HG02642 (cell line): ENCODE data around the gene ZNF70.
A peak's percentile ranks its signal among the peaks of the same experiment; 100 is the strongest.
"Not testable (repeated sequence)": the region's sequence is repeated elsewhere in the genome, so short reads cannot be mapped to it uniquely, and the experiment has no call there.

Experiments used
- ATAC-seq: cut with Tn5 transposase; IDR thresholded peaks from one replicate; pipeline ENCODE4 v1.9.1; 2021; ENCODE audit warnings: mild to moderate bottlenecking; ENCODE audit not compliant: unreplicated experiment, poor library complexity

ZNF70 gene

DNA sequence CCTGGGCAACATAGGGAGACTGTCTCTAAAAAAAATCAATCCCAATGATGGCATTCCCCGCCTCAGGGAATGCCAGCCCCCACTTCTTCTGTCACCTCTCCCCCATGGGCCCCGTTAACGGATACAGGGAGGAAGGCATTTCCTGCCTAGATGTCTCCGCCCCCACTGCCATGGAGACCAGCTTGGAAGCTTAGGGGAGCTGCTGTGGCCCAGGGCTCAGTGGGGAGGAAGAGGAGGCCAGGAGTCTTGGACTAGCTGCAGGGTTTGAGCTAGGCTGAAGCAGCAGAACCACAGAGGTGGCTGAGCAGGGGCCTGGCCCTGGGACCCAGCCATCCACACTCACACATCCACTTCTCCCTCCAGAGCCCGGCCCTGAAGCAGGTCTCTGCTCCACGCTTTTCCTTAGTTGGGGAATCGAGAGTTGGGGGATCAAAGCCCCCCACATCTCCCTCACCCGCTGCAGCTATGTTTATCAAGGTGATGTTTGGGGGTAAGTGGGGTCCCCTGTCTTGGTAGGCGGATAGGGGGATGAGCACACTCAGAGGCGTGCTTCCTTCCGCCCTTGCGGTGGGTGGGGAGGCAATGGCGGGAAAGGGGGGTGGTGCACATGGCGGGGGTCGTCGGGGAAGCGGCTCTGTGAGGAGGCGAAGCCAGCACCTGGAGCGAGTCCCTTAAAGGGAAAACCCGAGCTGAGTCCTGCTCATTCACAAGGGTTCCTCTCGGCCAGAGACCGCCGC lies 12.1 kb upstream of the ZNF70 start, which contains the start of gene C22orf15:
TSS of gene C22orf15 (plus strand) at position 149 of the 737 bp plus-strand sequence. CDS start at position 466, 317 bp downstream.
- ATAC-seq, result no peak

DNA sequence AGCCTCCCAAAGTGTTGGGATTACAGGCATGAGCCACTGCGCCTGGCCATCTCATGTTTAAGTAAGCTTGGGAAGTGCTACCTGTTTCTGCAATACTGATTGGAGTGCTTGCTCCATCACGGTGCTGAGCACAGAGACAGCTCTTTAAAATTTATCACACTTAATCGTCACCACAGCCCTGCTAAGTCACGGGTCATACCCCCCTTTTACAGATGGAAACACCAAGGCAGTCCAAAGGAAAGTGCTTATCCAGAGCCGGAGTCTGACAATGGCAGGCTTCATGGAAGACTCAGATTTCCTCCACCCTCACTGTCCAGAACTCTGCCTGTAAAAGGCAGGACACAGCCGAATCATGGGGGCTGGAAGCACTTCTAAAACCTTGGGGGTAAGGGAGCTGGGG lies 9.1 kb upstream of the ZNF70 start:
- no peak for ATAC-seq

GRCh38 chr22:23759566-23759965 lies 8.7 kb upstream of the ZNF70 start:
- no peak for ATAC-seq

- no peak for ATAC-seq
Measured at GRCh38 chr22:23756891-23757290, 6.0 kb upstream of the ZNF70 start.

- ATAC-seq, result no peak
Measured at GRCh38 chr22:23755711-23756110, 4.8 kb upstream of the ZNF70 start.

DNA sequence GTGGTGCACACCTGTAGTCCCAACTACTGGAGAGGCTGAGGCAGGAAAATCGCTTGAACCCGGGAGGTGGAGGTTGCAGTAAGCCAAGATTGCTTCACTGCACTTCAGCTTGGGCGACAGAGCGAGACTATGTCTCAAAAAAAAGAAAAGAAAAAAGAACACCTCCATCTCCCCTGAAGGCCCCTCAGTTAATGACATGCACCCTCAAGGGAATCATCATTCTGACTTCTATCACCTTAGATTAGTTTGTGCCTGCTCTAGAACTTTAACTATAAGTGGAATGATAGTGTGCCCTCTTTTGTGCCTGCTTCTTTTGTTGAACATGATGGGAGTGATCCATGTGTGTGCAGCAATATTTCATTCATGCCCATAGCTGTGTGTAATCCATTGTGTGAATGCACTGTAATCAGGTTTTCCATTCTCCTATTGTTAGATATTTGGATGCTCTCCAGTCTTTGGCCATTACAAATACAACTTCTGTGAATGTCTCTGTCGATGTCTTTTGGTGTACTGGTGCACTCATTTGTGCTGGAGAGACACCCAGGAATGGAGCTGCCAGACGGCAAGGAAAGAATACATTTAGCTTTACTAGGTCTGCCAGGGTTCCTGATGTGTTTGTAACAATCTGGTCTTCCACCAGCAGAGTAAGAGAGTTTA lies 4.2 kb upstream of the ZNF70 start:
- no peak for ATAC-seq

GRCh38 chr22:23754220-23754919 lies 3.5 kb upstream of the ZNF70 start, which contains the start of gene VPREB3:
VPREB3 (minus strand) TSS chr22:23754425; CDS start chr22:23754363, 62 bp downstream.
- ATAC-seq, result no peak

- ATAC-seq, result no peak
Measured at GRCh38 chr22:23753385-23753784, 2.5 kb upstream of the ZNF70 start.

GRCh38 chr22:23752750-23753149 lies 1.8 kb upstream of the ZNF70 start:
- no peak for ATAC-seq

- no peak for ATAC-seq
Measured at GRCh38 chr22:23752090-23752691, 1.3 kb upstream of the ZNF70 start.

DNA sequence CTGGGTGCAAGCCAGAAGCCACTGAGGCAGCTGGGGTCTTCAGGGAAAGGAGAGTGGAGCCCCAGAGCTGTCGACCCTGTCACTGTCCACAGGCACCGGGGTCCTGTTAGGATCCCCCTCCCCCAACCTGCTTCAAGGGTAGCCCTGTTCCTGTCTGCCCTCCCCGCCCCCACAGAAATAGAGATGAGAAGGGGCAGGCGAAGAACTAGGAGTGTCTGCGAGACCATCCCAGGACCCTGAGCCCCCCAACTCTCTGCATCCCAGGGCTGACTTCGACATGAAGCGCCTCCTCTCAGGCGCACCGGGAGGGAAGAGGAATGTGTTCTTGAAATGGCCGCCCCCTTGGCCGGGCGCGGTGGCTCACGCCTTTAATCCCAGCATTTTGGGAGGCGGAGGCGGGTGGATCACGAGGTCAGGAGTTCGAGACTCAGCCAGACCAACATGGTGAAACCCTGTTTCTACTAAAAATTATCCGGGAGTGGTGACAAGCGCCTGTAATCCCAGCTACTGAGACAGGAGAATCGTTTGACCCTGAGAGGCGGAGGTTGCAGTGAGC lies 607 bp upstream of the ZNF70 start:
- ATAC-seq, result peak; percentile 17

DNA sequence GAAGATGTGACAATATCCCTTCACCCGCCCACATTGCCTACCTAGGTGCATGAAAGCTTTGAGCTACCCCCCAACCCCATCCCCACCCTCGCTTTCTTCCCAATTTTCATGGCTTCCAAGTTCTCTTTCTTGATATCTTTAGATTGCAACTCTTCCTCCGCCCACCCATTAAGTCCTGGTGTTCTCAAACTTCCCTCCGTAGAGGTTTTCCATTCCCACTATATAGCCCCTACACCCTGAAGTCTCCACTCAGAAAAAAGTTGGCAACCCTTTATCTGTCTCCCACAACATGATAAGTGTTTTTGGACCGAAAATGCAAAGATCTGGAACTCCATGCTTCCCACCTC lies 572 bp downstream of the ZNF70 start:
- ATAC-seq, result no peak

GRCh38 chr22:23749841-23750301 lies 1.0 kb downstream of the ZNF70 start:
- ATAC-seq, result no peak

DNA sequence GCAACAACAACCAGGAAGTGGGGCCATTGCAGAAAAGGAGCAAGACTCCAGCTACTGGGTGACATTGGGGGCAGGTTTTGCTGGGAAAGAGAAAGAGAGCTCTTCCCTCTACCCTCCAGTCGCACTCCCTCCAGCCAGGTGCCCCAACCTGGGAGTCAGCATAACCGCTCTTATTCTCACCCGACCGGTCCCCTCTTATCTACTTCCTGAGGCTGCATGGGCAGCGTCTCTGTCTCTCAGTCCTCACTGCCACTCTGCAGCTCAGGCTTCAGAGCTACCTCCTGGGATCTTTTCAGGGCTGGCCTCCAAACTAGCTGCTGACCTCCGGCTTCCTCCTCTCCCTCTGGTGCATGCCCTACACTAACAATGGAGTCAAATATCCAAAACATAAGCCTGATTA lies 5.1 kb downstream of the ZNF70 start:
- no peak for ATAC-seq

- no peak for ATAC-seq
Measured at GRCh38 chr22:23744485-23744884, 6.4 kb downstream of the ZNF70 start.

GRCh38 chr22:23744001-23744400 lies 6.9 kb downstream of the ZNF70 start:
- ATAC-seq, result no peak

GRCh38 chr22:23743303-23743705 lies 7.6 kb downstream of the ZNF70 start:
- ATAC-seq, result no peak

DNA sequence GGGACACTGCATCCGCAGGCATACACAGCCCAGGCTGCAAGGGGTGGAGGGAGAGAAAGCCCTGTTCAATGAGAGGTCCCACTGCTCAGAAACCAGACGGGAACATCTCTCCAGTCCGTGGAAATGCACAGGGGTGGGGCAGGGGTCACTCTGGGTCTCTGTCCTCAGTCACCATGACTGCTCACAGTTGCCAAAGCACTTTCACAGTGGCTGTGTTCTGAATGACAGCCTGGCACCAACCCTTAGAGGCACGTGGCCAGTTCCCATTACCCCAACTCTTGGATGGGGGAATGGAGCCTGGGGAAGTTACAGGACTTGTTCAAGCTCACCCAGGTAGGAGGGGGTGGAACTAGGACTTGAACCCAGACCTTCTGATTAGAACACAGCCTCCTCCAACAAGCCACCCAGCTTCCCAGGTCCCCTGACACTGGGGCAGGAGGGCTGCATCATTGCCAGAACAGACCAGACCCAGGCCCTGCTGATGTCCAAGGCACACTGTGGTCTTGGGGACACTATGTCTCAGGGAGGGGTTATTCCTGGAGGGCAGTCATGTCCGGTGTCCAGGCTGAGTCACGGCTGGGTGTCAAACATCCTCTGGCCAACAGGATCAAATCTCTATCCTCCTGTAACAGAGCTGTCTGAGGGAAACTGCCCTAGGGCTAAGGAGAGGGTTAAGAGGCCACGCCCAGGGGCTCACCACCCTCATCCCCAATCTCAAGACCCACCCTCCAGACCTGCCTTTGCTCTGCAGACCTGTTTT lies 8.2 kb downstream of the ZNF70 start:
- ATAC-seq, result no peak

DNA sequence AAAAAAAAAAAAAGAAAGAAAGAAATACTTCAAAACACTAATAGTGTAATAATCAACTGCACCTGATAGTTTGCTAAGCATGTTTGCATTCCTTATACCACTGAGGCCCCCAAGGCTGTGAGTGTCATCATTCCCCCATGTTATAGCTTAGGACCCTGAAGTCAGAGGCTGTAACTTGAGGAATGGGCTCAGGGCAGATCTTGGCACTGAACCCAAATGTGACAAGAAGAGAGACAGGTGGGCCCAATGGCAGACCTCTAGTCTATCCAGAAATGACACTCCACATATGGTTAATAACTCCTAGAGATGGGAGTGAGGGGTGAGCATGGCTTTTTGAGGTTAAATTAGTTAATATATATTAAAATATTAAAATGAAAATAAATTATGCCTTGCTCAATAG lies 13.2 kb downstream of the ZNF70 start:
- ATAC-seq, result no peak

- ATAC-seq, result not testable (repeated sequence)
Measured at GRCh38 chr22:23728108-23728507, 22.8 kb downstream of the ZNF70 start.
